HAP-1 (cell line): ENCODE measurements around the gene CXCR2.
"Not testable (repeated sequence)": the region's sequence is repeated elsewhere in the genome, so short reads cannot be mapped to it uniquely, and the experiment has no call there.

Source experiments
- DNase-seq, 2 experiments: peaks; one replicate each; pipeline ENCODE4 v3.0.0-alpha.2; 2016 to 2020; ENCODE audit warnings: low spot score in 2 of 2
- H3K27me3 ChIP-seq: fragments of 250-450 bp; sonication (Bioruptor Pico); 2 replicates; pipeline ENCODE4 v1.5.1; 2020; ENCODE audit warnings: low read depth, mild to moderate bottlenecking, moderate library complexity
- H3K36me3 ChIP-seq: fragments of 250-450 bp; sonication (Bioruptor Pico); replicated peaks from 2 replicates; pipeline ENCODE4 v1.5.1; 2020; ENCODE audit warnings: mild to moderate bottlenecking
- H3K4me1 ChIP-seq: fragments of 250-450 bp; sonication (Bioruptor Pico); 2 replicates; pipeline ENCODE4 v1.5.1; 2020; ENCODE audit warnings: mild to moderate bottlenecking
- H3K4me3 ChIP-seq: fragments of 250-450 bp; sonication (Bioruptor Pico); 2 replicates; pipeline ENCODE4 v1.5.1; 2020; ENCODE audit warnings: mild to moderate bottlenecking, moderate library complexity
- H3K9me3 ChIP-seq: fragments of 250-450 bp; sonication (Bioruptor Pico); 2 replicates; pipeline ENCODE4 v1.5.1; 2020; ENCODE audit warnings: mild to moderate bottlenecking, moderate library complexity
- in situ Hi-C: fragments of 300-500 bp; cut with MboI; formaldehyde crosslinking; loops from 3 replicates; pipeline ENCODE4 v1.14.3; 2020; ENCODE audit warnings: low sequenced_read_pairs, inconsistent platforms, mixed read lengths

The CXCR2 gene

DNA sequence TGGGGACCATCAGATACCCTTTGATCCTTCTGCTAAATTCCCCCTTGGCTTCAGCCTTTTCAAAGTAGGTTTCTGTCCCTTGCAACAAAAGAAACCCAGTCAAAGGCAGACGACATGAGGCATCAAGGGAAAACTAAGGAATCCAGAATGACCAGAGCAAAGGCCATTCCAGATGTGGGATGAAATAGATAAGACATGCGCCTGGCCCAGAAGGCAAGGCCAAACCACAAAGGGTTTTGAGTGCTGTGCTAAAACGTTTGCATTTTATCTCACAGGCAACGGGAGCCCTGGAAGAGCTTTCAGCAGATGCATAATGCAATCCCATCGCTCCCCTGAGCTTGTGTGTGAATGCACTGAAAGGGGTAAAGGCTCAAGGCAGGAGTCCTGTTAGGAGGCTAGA is 23.3 kb downstream of the CXCR2 start:
- no peaks in the 10 kb centered on the region for H3K36me3 ChIP-seq
- H3K4me3 ChIP-seq = no peak overlapping the region
- in situ Hi-C loops = no loop called here
- no peak for DNase-seq
- no peaks in the 10 kb centered on the region for H3K4me1 ChIP-seq
- no peaks in the 10 kb centered on the region for H3K9me3 ChIP-seq
- H3K27me3 ChIP-seq = peaks cover 5% of the 10 kb centered on the region

DNA sequence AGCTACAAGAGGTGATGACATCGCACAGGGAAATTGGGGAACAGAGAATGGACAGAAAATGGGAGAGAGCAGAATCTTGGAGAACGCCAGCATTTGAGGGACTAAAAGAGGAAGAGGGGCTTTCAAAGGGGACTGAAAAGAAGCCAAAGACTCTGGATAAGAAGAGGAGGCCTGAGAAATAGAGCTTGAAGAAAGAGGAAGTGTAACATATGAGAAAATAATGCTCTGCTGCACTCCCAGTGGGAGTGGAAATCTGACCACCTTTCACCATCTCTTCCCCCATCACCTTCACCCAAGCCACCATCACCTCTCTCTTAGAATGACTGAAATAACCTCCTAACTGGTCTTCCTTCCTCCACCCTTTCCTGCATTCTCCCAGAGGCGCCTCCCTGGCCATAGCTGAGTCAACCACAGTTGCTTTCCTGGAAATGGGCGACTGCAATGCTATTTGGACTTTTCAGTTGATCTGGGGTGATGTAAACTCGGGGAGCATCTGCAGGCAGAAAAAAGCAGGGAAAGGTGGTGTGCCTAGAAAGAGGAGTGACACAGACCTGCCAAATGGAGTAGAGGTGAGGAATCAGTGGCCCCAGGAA is 24.1 kb downstream of the CXCR2 start:
- Histone ChIP-seq H3K36me3 (no peaks in the 10 kb centered on the region), H3K4me3 (no peak overlapping the region), H3K4me1 (no peaks in the 10 kb centered on the region), H3K27me3 (peaks cover 5% of the 10 kb centered on the region), H3K9me3 (no peaks in the 10 kb centered on the region)
- DNase-seq = no peak
- in situ Hi-C loops = no loop called here

DNA sequence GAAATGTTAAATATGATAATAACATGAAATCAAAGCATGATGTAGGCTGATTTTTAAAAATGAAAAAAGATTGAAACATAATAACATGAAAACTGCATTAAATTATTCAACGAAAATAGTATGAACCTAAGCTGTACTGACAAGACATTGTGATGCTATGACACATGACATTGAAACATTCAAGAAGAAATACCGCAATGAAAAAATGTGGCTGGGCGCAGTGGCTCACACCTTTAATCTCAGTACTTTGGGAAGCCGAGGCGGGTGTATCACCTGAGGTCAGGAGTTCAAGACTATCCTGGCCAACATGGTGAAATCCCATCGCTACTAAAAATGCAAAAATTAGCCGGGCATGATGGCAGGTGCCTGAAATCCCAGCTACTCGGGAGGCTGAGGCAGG is 26.3 kb downstream of the CXCR2 start:
- Histone ChIP-seq H3K36me3 (no peaks in the 10 kb centered on the region), H3K4me3 (no peak overlapping the region), H3K27me3 (peaks cover 5% of the 10 kb centered on the region), H3K4me1 (no peaks in the 10 kb centered on the region), H3K9me3 (no peaks in the 10 kb centered on the region)
- no peak for DNase-seq
- in situ Hi-C loops = no loop called here

DNA sequence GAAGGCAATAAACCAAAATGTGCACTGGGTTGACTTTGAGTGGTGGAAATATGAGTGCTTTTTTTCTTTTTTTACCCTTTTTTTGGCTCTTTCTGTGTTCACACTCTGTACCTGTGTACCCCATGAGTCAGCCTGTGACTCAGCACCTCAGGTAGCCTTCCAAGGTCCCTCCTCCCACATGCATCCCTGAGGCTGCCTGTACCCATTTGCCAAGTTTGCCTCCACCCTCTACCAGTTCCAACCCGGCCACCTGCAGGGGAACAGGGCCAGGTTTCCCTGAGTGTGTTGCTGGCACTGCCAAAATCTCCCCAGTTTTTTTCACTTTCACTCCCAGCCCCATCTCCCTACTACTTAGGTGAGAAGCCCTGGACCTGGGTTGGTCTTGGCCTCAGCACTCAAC is 26.9 kb downstream of the CXCR2 start:
- H3K4me3 ChIP-seq = no peak overlapping the region
- no peaks in the 10 kb centered on the region for H3K9me3 ChIP-seq
- H3K36me3 ChIP-seq = no peaks in the 10 kb centered on the region
- H3K27me3 ChIP-seq = peaks cover 5% of the 10 kb centered on the region
- H3K4me1 ChIP-seq = no peaks in the 10 kb centered on the region
- no peak for DNase-seq
- in situ Hi-C loops = no loop called here

DNA sequence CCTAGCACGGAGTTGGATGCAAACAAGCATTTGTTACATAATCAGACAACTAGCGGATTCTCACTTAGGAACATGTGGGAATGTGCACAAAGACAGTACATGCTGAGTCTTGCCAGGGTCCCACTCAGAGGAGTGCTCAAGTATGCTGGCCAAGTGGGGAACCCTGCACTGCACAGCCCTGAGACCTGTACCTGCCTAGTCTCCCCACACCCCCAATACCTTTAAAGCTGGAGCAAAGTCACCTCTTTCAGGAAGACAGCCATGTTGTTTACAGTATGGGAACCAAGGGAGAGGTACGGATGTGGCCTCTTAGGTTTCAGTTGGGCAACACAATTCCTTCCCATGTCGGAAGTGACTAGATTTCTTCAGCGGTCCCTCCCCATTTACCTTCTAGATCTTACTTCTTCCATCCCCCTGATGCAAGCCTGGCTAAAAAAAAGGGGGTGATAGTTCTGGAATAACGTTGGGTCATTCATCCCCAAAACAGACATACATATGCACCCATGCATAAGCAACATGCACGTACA is 30.2 kb downstream of the CXCR2 start:
- in situ Hi-C loops = no loop called here
- DNase-seq = no peak
- H3K36me3 ChIP-seq = no peaks in the 10 kb centered on the region
- H3K27me3 ChIP-seq = peaks cover 21% of the 10 kb centered on the region
- no peaks in the 10 kb centered on the region for H3K9me3 ChIP-seq
- H3K4me1 ChIP-seq = no peaks in the 10 kb centered on the region
- H3K4me3 ChIP-seq = no peak overlapping the region

DNA sequence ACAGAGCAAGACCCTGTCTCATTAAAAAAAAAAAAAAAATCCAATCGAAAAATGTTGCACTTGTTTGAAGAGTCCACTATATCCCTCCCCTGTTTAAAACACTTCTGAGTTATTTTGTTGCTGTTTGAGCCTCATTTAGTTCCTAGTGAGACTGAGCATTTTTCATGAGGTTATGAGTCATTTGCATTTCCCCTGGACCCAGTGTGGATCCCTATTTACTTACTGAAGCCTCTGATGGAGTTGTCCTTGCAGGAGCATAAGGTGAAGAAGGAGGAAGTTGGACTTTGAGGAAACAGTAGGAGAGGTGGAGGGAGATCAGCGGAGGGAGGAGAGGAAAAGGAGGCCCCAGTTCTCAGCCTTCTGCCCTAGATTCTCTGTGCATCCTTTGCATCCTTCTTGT is 35.8 kb downstream of the CXCR2 start:
- Histone ChIP-seq H3K4me3 (no peak overlapping the region), H3K4me1 (no peaks in the 10 kb centered on the region), H3K27me3 (peaks cover 36% of the 10 kb centered on the region), H3K36me3 (no peaks in the 10 kb centered on the region), H3K9me3 (no peaks in the 10 kb centered on the region; the same call in 1 of the 2 replicates)
- in situ Hi-C loops = no loop called here
- no peak for DNase-seq

DNA sequence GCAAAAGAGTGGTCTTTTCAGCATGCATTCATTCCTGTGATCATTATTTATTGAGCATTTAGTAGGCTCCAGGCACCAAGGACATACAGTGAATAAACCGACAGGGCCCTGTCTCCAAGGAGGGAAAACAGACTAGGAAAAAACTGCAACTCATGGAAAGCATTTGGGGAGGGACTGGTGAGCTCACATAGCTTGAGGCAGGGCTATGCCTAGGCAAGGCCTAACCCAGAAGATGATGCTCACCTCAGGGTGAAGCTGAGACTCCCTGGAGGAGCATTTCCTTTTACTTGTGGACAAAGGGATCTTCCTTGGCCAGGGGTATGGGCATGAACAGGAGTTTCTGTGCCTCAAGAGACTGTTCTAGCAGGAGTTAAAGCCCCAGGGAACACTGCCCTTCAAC is 37.0 kb downstream of the CXCR2 start:
- Histone ChIP-seq H3K36me3 (no peaks in the 10 kb centered on the region), H3K4me1 (no peaks in the 10 kb centered on the region), H3K27me3 (peaks cover 39% of the 10 kb centered on the region), H3K9me3 (no peaks in the 10 kb centered on the region; the same call in 1 of the 2 replicates), H3K4me3 (no peak overlapping the region)
- in situ Hi-C loops = no loop called here
- DNase-seq = no peak

DNA sequence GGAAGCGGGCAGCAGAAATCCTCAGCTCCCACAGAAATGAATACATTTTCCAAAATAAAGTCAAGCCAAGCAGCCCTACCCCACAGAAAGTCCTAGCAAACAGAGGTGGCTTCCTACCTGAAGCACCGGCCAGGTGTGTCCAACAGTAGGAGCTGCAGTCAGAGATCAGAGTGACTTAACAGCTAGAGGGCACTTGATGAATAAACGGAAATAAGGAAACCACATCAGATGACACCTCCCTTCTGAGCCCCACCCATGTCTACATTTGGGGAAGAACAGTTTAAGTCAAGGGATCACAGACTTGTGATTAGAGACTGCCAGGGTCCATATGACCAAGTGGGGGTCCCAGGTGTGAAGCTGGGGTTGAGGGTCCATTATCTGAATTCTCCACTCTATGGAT is 41.0 kb downstream of the CXCR2 start, which contains the start of gene CXCR1:
Gene CXCR1 (minus strand): TSS at position 172 of the 400 bp plus-strand sequence. CDS start 1,751 bp downstream, outside the sequence.
- no peak for DNase-seq
- no peaks in the 10 kb centered on the region; the same call in 1 of the 2 replicates for H3K9me3 ChIP-seq
- peaks cover 33% of the 10 kb centered on the region for H3K27me3 ChIP-seq
- no peaks in the 10 kb centered on the region for H3K36me3 ChIP-seq
- no peak within 1 kb of the TSS for H3K4me3 ChIP-seq
- in situ Hi-C loops = no loop called here
- no peaks in the 10 kb centered on the region for H3K4me1 ChIP-seq

DNA sequence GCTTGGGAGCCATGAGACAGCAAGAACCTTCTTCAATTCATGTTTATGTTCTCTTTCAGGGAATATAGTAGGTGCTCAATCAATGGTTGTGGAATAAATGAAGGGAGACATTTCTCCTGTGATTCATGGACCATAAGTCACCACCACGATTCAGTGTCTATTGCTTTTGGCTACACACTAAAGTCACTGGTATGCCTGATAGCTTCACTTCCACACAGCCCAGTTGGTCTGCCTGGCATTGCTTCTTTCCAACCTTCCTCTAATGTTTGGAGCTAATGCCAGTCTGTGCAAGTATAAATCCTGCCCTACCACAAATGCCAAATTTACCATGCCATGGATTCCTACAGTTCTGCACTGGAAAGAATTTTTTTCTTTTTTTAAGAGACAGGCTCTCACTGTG is 42.2 kb downstream of the CXCR2 start:
- Histone ChIP-seq H3K27me3 (peaks cover 28% of the 10 kb centered on the region), H3K9me3 (no peaks in the 10 kb centered on the region; the same call in 1 of the 2 replicates), H3K4me3 (no peak overlapping the region), H3K36me3 (no peaks in the 10 kb centered on the region), H3K4me1 (no peaks in the 10 kb centered on the region)
- in situ Hi-C loops = no loop called here
- DNase-seq = no peak

DNA sequence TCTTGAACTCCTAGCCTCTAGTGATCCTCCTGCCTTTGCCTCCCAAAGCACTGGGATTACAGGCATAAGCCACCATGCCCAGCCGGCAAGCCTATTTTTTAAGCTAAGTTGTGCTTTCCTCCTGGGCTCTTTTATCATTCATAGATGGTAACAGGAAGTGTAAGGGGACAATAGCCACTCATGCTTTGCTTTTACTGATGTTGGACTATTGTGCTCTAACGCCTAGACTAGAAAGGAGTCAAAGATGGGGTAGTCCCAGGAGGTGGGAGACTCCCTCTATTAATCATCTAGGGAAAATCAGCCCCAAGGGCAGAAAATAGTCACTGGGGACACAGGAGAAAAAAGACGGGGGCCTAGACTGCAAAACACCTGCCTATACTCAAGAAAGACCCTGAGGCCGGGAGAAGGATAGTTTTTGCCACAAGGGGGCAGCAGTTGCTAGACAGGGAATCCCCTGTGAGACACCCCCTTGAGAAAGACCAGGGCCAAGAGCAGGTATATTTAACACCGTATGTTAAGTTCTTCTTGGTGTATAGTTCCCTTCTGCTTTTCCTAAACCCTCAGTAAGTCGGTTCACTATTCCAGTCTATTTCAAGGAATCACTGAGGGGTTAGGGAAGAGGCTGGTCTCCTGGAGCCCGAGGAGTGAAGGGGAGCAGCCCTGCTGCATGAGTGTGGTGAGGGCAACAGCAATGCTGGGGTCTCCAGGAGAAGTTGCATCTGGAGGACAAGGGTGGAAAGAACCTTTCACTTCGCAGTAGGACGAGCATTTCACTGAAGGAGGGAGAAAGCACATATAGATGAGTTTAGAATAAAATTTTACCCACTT is 43.0 kb downstream of the CXCR2 start:
- in situ Hi-C loops = no loop called here
- peak; percentile 40 to 85 for DNase-seq
- Histone ChIP-seq H3K4me1 (no peaks in the 10 kb centered on the region), H3K9me3 (no peaks in the 10 kb centered on the region; the same call in 1 of the 2 replicates), H3K36me3 (no peaks in the 10 kb centered on the region), H3K4me3 (no peak overlapping the region), H3K27me3 (peaks cover 28% of the 10 kb centered on the region)

DNA sequence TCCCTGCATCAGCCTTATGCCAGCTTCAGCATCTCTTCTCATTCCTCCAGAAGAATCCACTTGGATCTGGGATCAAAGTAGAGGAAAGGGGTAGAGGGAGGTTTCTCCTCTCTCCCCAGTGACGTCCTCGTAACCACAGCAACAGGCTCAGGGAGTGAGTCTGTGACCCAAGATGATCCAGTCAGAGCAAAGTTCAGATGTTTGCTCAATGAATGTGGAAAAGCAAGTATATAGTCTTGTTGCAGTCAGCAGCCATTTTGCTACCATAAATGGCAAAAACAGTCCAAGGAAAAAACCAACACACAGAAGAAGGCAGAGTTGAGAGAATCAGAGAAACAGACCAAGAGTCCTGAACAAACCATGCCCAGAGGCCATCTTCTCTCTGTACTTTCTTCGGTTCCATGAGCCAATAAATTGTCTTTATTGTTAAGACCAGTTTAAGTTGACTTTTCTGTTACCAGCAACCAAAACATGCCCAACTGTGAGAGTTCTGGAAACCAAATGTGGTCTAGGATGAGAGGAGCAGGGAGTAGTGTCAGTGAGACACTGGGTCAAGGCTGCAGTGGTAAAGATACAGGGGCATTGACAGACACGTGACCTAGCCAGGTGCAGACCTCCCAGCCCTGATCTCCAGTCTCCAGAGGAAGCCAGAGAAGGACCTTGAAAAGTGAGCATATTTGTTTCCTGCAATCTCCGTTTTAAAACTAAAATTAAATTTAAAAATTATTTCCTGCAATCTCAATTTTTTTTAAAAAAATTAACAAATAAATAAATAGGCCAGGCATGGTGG is 44.1 kb downstream of the CXCR2 start:
- peaks cover 24% of the 10 kb centered on the region for H3K27me3 ChIP-seq
- H3K4me1 ChIP-seq = no peaks in the 10 kb centered on the region
- H3K36me3 ChIP-seq = no peaks in the 10 kb centered on the region
- no peak for DNase-seq
- H3K4me3 ChIP-seq = no peak overlapping the region
- H3K9me3 ChIP-seq = no peaks in the 10 kb centered on the region; the same call in 1 of the 2 replicates
- in situ Hi-C loops = no loop called here

DNA sequence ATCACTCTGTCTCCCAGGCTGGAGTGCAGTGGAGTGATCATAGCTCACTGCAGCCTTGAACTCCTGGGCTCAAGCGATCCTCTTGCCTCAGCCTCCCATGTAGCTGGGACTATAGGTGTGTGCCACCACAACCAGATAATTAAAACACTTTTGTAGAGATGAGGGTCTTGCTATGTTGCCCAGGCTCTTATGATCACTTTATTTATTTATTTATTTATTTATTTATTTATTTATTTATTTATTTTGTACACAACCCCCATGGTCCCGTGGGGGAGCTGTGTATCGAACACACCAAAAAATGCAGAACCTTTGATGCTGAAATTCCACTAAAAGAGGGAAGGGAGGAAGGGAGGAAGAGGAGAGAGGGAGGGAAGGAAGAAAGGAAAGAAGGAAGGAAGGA is 45.9 kb downstream of the CXCR2 start:
- H3K9me3 ChIP-seq, H3K4me1 ChIP-seq, H3K36me3 ChIP-seq, H3K4me3 ChIP-seq, in situ Hi-C loops, DNase-seq: not testable (repeated sequence)
- peaks cover 13% of the 10 kb centered on the region for H3K27me3 ChIP-seq

DNA sequence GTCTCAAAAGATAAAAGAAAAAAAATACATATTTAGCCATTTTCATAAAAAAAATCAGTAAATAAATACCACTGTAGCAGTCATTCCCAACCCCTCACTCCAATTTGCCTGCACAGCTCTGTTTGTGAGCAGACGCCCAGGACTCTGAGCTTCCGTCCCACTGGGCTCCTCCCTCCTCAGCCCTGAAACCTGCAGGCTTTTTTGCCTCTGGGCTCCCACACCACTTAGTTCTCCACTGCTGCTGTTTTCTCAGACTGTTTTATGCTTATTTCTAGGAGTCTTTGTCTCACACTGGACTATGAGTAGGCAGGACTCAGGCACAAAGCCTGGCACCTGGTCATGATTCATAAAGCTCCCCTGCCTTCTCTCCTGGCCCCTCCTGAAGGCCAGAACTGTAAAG is 47.0 kb downstream of the CXCR2 start:
- Histone ChIP-seq H3K9me3 (no peaks in the 10 kb centered on the region), H3K4me3 (no peak overlapping the region), H3K27me3 (peaks cover 10% of the 10 kb centered on the region), H3K4me1 (no peaks in the 10 kb centered on the region), H3K36me3 (no peaks in the 10 kb centered on the region)
- no peak for DNase-seq
- in situ Hi-C loops = no loop called here
